Fibroblast of pulmonary artery (primary cell): ENCODE measurements around the gene ZNF800.

Source experiments
- DNase-seq: peaks from one replicate; pipeline ENCODE4 v3.0.0-alpha.2; 2010; ENCODE audit warnings: low read depth
- H3K4me3 ChIP-seq: replicated peaks from 2 replicates; pipeline ENCODE4 v1.5.1; 2011; ENCODE audit warnings: low read depth, mild to moderate bottlenecking, control low read depth, low read length, moderate library complexity
- TF ChIP-seq, protein P1 (sequence below): IDR thresholded peaks from 2 replicates; pipeline ENCODE4 v1.5.1; 2011; ENCODE audit warnings: mild to moderate bottlenecking, control low read depth, low read length, inconsistent platforms; ENCODE audit errors: missing control alignments

Gene ZNF800

DNA sequence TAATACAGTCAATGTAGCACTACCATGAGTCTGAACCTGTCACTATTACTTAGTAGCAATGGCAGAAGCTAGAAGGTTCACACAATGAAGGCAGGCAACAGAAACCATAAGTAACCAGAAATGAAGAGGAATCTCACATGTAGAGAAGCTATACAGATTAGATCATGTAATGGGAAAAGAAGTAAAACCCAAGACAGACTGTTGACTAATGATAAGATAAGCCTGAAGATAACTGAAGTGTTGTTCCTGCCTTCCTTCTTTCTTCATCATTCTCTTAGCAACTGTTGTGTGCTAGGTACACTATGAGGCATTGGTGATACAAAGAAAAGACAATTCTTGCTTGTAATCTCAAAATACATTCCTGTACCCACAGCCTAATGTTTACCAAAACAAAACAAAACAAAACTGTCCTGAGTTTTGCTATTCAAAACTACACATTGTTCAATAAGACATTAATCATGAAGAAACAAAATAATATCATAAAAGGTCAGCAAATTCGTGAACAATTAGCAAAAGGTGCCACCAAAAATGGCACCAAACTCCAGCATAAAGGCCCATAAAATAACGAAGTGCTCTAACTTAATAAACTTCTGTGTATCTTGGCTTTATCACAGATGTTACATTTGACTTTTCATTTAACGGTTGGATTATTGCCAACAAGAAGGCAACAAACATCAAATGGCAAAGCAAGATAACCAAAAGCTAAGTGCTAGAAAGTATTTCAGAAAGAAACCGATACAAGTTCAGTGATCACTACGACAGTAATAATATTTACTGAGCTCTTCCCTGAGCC, 27.1 kb downstream of the ZNF800 start:
- TF ChIP-seq, protein P1, sequence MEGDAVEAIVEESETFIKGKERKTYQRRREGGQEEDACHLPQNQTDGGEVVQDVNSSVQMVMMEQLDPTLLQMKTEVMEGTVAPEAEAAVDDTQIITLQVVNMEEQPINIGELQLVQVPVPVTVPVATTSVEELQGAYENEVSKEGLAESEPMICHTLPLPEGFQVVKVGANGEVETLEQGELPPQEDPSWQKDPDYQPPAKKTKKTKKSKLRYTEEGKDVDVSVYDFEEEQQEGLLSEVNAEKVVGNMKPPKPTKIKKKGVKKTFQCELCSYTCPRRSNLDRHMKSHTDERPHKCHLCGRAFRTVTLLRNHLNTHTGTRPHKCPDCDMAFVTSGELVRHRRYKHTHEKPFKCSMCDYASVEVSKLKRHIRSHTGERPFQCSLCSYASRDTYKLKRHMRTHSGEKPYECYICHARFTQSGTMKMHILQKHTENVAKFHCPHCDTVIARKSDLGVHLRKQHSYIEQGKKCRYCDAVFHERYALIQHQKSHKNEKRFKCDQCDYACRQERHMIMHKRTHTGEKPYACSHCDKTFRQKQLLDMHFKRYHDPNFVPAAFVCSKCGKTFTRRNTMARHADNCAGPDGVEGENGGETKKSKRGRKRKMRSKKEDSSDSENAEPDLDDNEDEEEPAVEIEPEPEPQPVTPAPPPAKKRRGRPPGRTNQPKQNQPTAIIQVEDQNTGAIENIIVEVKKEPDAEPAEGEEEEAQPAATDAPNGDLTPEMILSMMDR, result no peak
- no peak overlapping the region for H3K4me3 ChIP-seq
- DNase-seq, result no peak

DNA sequence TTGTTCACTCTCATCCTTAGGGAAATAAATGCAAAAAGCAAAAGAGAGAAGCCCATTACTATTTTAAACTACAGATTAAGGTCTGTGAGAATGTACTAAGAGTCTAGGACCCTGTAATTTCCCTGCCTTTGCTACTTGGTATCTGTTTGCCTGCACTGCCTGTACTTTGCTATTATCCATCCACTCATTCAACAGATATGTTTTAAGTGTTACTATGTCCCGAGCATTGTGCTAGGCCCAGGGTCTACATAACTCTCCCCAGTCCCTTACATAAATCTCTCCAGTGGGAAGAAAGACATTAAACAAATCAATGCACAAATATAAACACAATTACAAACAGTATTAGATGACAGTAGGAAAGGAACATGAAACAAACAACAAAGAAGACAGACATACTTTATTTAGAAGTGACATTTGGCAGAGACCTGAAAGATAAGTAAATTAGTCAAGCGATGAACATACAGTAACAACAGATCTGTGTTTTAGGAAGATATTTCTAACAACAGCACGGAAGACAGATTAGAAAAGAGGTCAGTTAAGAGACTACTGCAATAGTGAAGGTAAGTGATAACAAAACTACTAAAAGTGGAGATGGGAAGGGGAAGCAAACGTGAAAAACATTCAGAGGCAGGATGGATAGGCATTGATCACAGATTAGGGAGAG, 30.0 kb downstream of the ZNF800 start:
- DNase-seq, result no peak
- H3K4me3 ChIP-seq, result no peak overlapping the region
- TF ChIP-seq, protein P1, result no peak

DNA sequence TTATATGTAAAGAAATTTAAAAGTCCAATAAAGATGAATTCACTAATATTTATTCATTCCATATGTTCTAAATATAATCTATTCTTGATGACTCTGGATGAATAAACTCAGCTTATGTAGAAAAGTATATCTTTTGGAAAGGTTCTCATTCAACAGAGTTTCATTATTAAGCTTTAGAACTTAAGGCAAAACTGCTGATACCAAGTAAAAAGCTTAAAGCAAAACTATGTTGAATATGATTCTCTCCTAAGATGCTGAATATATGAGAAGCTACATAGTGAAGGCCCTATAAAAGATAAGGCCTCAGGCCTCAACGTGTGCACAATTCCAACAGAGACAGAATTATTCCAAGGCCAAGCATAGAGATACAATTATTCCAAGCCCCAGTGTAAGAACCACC, 30.8 kb downstream of the ZNF800 start:
- no peak overlapping the region for H3K4me3 ChIP-seq
- TF ChIP-seq, protein P1, result no peak
- no peak for DNase-seq

DNA sequence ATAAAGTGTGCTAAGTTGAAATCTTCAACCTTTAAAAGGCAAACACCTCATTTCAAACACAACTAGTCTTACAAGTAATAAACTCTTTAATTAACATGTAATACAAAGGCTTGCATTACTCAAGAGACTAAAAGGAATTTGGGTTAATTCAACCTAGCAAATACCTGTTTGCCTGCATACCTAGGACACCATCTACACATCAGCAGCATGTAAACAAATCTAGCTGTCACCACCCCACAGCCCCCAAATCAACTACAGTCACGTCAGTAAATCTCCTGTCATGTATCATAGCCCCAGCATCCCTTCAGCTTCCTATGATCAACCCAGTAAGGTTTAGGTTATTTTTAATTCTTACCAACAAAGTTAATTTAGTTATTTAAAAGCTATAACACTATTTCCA, 33.5 kb downstream of the ZNF800 start:
- TF ChIP-seq, protein P1, result no peak
- DNase-seq, result no peak
- no peak overlapping the region for H3K4me3 ChIP-seq

DNA sequence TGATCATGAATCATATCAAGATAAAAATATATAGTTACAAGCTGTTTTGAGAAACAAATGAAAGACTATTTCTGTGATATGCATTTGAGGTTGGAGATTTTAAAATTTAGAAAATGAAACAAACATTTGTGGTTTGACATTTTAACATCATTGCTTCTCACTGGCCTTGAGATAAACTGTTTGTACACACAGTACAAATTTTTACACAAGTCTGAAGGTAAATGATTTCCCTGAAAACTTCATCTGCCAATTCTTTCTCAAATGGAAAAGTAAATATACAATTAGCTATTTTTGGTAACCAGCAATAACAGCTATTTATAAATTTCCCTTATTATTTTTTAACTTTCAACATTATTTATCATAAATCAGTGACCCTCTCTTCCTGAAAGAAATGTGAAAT, 38.6 kb downstream of the ZNF800 start:
- H3K4me3 ChIP-seq, result no peak overlapping the region
- no peak for DNase-seq
- TF ChIP-seq, protein P1, result no peak

DNA sequence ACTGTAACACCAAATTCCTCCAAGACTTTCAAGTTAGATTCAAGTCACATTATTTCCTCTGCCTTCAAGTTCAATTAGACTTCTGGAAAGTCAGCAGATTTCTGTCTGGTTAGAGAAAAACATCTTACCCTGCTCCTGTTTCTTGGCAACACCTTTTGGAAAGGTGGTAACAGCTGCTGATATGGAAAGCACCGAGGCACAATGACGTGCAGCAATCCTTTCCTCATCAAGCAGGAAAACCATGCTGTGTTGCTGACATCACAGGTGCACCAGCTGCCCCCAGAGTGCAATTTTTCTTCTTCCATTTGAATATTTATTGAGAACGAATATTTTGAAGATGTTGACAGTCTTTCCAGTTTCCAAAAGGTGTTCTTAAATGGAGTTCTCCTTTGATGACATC, 41.9 kb downstream of the ZNF800 start:
- TF ChIP-seq, protein P1, result no peak
- no peak overlapping the region for H3K4me3 ChIP-seq

More for the DNA sequence above, 41.9 kb downstream of the ZNF800 start:
- no peak for DNase-seq
